Activated CD8-positive, alpha-beta memory T cell treated with anti-CD3 and anti-CD28 coated beads, Interleukin-2, amount 50 U/mL, for 24 hours (primary cell): ENCODE measurements around the gene GPR157.
"Not testable (repeated sequence)": the region's sequence is repeated elsewhere in the genome, so short reads cannot be mapped to it uniquely, and the experiment has no call there.

Source experiments
- DNase-seq: peaks from one replicate; pipeline ENCODE4 v3.0.0-alpha.2; 2020; ENCODE audit errors: extremely low read depth

The GPR157 gene

DNA sequence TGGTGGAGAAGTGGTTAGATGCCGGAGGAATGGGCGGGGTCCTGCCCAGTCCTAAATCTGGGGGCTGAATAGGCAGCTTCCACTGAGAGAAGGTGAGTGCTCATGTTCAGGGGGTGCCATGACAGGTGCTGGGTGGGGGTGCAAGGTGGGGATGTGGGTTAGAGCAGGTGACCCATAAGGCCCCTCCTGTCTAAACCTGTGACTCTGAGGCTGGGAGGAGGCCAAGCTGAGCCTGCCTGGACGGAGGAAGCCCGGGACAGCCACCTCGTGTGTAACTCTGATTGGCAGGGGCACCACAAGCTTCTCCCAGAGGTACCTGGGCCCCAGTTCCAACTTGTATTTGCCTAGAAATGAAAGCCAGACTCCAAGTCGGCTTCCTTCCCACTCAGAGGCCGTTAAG, 10.7 kb downstream of the GPR157 start:
- DNase-seq = no peak

DNA sequence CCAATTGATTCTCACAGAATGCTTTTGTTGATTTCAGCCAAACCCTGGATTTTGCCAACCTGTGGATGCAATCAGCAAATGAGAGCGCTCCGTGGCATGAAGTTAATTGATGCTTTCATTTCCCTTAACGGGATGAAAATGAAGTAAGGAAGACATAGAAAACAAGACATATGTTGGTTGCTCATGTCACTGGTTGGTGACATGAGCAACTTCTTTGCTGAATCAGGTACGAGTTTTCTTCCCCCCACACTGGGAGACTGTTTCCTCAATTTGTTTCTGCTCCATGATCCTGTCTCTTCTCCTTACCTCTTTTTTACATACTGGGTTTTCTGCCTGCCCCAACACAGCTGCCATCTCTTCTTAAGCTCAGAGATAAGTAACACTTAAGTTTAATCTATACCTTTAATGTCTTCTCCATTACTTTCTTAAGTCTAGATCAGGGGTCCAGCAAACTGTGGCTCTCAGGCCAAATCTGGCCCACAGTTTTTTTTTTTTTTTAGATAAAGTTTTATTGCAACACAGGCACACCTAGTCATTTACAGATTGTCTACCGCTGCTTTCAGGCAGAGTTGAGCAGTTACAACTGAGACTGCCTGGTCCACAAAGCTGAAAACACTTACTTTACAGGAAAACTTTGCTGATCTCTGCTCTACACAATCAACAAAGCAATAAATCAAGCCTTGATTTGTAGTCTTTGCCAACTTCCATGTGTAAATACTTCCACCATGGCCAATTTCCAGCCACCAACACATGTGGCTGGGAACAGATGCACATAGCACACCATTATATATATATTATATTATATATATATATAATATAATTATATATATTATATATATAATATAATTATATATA, 13.3 kb downstream of the GPR157 start:
- no peak for DNase-seq

DNA sequence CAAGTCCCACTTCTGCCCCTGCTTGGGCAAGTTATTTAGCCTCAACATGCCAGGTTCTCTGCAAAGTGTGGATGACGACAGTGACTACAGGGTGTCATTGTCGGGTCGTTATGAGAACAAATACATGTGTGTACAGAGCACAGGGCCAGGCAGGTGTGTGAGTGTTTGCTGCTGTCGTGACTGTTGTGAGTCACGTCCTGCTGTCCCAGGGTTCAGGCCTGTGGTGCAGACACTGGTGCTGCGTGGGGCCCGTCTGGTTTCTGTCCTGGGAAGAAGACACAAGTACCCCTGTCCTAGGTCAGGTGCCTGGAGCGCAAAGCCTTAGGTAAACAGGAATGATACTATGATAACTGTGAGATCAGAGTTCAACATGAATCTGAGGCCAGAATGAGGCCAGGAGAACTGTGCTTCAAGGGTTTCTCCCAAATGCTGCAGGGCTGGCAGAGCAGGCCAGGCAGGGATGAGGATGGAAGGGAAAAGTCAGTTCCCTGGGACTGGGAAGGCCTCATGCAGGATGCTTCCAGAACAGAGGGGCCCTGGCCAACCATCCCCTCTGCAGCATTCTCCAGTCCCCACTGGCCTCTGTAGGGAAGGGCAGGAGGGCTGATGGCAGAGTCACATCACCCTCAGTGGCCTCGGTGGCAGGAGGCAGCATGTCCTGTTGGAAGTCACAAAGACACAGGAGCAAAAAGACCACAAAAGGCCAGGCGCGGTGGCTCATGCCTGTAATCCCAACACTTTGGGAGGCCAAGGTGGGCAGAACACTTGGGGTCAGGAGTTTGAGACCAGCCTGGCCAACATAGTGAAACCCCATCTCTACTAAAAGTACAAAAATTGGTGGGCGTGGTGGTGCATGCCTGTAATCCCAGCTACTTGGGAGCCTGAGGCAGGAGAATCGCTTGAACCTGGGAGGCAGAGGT, 15.7 kb downstream of the GPR157 start:
- no peak for DNase-seq

DNA sequence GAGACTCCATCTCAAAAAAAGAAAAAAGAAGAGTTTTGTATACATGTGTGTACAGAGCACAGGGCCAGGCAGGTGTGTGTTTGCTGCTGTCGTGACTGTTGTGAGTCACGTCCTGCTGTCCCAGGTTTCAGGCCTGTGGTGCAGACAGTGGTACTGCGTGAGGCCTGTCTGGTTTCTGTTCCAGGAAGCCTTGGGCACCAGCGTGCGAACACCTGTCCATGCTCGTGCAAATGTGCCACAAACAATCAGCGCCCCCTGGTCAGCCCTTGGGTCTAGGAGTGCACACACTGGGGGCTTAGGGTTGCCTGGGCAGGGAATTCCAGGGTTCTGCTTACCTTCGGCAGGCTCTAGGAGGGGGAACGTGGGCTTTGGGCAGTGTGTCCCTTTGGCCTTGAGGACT, 16.9 kb downstream of the GPR157 start:
- no peak for DNase-seq

DNA sequence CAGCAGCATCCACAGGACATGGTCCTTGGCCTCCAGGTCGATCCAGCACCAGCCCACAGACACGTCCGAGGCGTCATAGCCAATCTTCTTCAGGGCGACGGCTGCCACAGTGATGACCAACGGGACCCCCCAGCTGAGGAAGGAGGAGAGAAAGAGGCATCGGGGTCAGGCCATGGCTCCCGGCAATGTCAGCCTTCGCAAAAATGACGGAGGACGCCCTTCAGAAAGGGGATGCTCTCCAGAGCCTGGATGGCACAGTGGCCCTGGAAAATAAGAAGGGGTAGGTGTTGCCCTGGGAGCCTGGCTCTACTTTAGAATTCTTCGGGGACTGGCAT, 17.6 kb downstream of the GPR157 start:
- no peak for DNase-seq

DNA sequence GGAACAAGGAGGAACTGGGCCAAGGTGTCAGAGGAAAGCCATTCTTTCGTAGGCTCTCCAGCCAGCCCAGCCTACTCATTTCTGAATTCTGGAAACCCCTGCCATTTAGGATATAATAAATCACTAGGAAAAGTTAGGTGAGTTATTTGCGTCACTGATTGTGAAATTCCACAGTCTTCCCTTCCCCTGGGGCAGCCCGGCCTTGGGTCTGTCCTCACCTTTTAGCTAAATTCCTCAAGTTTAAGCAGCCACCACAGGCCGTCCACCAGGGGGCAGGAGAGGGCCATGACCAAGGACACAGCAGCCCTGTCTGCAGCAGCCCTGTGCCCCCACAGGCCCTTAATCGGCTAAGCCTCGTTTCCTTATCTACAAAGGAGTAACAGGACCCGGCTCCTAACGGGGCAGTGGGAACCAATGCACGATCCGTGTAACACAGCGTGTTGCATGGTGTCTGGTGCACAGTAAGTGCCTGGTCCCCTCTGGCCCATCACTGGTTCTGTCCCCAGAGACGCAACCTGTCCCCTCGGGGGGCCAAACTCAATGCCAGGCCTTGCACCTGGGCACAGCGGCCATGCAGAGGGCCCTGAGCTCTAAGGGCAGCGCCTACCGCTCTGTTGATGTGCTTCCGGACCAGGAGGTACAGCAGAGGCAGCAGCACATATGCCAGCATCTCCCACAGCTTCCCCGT, 18.1 kb downstream of the GPR157 start:
- DNase-seq = peak; percentile 49

DNA sequence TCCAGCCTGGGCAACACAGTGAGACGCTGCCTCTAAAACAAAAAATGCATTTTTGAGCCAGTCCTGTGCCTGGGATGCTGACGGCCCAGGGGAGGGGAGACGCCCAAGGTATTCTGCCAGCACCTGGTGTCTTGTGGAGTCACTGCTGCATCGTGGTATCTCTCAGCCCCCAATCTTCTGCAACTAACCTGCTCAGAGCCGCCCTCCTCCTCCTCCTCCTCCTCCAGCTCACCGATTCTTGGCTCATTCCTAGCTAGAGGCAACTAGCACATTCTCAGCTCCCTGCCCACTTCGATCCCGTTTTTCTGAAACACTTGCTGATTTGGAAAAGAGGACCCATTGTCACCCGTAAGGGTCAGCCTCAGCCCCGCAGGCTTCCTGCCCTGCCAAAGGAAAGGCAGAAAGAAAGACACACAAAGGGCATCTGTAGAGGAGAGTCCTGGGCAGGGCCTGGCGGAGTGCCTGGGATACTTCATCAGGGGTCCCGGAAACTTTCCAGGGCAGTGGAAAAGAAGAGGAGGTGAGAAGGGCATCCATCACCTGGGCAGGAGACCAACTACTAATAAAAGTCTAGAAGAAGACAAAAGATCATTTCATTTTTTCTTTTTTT, 20.7 kb downstream of the GPR157 start:
- DNase-seq = no peak

DNA sequence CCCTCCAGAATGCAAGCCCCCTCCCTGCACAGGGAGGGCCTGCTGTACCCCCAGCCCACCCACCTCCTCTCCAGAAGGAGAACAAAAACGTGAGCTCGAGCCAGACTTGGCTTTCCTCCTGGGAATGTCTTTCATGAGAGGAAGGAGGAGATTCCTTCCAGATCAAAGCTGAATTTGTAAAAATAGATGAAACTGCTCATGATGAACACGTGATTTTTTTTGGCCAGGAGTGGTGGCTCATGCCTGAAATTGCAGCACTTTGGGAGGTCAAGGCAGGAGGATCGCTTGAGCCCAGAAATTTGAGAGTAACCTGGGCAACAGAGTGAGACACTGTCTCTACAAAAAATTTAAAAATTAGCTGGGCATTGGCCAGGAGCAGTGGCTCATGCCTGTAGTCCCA, 21.8 kb downstream of the GPR157 start:
- DNase-seq = no peak

DNA sequence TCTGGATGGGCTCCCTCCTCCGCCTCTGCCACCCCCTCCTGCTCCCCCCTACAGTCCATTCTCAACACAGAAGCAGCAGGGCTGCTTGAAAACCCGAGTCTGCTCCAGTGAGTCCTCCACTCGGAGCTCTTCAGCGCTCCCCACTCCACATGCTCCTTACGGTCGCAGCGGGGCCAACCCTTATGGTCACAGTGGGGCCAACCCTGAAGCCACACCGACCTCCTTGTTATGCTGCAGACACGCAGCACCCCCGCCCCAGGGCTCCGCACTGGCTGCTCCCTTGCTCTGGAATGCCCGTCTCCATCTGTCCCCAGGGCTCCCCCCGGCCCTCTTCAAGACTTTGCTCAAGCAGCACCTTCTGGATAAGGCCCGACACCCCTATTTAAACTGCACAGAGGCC, 22.6 kb downstream of the GPR157 start:
- DNase-seq = no peak

DNA sequence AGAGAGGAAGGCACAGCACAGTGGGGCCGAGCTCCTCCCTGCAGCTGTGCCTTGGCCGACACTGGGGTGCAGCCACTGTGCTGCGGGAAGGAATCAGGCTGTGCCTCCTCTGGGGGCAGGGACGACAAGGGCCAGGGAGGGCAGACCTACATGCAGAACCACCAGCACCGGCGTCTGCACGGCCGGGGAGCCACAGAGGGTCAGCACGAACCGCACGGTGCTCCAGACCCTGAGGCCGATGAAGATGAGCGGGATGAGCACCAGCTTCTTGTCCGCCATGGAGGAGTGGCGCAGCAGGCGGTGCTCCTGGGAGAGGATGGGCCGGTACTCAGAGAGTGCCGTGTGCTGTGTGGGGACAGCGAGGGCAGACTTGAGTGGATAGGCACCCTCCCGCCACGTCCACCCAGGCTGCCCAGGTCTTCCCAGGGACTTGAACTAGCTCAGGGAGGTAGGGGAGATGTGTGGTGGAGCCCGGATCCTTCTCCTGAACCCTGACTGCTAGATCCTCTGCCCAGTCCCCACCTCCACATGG, 23.5 kb downstream of the GPR157 start:
- no peak for DNase-seq

DNA sequence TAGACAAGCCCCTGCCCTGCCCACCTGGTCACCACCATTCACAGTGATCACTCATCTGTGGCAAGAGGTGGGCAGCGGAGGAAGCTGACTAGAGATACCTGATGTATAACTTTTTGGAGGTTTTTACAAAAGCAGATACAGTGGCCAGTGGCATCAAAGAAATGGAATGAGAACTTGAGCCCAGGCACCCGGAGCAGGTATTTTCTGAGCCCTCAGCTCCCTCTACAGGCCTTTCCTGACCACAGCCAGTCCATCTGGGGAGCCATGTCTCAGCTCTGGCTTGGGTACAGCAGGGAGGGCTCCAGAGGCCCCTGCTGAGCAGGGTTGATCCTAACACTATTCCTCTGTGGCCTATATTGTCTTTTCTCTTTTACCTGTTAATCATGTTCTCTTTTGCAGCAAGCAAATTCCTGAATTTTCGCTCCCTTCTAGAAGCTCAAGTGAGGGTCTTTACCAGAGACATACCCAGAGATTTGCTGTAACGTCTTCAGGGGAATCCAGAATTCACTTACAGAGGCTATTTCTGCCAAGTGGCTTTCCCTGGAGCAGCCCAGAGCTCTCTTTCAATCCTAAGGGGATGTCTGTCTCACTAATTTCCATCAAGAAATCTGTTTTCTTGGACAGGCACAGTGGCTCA, 27.3 kb downstream of the GPR157 start:
- no peak for DNase-seq

DNA sequence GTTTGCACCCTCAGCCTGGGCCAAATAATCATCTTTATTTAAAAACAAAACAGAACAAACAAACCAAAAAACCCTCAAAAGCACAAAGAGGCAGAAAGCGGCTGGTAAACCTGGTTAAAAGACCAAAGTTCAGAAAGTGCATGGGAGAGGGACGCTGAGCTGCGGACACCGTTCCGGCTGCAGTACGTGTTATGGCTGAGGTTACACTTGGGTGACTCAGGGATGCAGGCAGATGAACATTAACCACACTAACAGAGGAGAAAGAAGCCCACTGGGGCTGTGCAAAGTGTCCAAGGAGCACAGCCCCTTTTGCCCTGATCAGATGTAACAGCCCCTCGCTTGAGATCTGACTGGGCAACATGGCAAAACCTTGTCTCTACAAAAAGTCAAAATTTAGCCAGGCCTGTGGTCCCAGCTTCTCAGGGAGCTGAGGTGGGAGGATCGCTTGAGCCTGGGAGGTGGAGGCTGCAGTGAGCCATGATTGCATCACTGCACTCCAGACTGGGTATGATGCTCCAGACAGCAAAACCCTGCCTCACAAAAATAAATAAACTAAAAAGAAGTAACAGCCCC, 28.3 kb downstream of the GPR157 start:
- DNase-seq = no peak

DNA sequence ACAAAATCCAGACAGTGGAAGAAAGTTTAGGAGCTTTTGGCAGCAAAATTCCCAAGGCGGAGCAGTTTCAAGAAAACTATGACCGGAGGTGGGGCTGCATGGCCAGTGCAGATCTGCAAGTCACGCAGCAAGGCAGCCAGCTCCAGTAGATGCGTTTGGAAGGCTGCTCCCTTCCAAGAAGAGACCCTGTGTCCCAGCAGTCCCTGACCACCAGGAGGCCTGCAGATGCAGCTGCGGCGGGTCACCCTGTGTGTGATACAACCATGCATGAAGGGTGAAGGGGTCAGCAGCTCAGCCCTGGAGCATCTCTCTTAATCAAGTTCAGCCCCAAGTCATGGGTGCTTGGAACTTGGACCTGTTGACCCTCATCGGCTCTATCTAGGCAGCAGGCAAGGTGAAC, 29.3 kb downstream of the GPR157 start:
- no peak for DNase-seq

DNA sequence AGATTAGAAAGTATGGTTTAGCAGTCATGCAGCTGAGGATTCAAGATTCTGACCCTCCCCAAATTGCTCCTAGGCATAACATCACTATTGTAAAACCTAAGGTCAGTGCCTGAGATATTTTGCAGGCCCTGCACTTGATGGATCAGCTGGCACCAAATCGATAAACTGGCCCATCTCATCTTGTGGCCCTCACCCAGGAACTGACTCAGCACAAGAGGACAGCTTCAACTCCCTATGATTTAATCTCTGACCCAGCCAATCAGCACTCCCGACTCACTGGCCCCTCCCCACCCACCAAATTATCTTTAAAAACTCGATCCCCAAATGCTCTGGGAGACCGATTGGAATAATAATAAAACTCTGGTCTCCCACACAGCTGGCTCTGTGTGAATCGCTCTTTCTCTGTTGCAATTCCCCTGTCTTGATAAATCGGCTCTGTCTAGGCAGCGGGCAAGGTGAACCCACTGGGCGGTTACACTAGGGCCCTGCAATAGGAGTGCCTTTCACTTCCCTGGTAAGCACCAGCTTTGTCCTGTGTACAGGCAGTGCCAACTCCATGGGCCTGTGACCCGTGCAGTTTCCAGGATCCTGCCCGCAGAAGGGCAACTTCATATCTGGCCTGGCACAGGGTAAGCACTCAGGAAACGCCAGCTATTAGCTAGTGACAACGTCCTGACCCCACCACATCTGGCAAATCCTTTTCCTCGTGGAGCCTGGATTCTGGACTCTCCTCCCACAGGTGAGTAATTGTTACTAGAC, 30.8 kb downstream of the GPR157 start:
- DNase-seq = no peak

DNA sequence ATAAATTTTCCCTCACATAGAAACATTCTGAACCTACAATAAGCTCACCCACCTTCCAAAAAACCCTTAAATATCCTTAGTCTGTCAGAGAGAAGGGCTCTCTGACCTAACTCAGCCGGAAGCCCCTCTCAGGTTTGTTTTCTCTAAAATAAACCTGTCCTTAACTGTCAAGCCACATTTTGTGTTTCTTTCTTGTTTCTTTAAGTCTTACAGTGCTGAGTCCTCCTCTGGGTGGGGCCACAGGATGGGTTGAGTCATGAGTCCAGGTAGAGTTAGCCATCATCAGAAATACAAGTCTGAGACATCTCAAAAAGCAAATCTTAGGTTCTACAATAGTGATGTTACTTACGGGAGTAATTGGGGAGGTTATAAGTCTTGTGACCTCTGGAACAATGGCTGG, 33.1 kb downstream of the GPR157 start:
- DNase-seq = no peak

DNA sequence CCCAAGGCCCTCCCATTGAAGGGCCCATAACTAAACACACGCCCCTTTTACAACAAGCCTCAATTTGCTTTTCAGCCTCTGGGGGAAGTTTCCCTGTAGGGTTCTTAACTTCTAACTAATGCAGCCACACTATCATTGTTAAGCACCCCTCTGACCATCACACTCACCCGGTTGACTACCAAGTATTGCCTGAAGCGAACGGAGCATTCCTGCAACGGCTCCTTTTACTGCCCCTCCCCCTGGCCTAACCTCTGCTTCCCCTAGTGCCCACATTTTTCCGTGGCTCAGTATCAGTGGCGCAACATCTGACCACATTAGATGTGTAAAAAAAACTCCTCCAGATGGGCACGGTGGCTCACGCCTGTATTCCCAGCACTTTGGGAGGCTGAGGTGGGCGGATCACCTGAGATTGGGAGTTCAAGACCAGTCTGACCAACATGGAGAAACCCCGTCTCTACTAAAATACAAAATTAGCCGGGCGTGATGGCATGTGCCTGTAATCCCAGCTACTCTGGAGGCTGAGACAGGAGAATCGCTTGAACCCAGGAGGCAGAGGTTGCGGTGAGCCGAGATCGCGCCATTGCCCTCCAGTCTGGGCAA, 34.8 kb downstream of the GPR157 start:
- not testable (repeated sequence) for DNase-seq

DNA sequence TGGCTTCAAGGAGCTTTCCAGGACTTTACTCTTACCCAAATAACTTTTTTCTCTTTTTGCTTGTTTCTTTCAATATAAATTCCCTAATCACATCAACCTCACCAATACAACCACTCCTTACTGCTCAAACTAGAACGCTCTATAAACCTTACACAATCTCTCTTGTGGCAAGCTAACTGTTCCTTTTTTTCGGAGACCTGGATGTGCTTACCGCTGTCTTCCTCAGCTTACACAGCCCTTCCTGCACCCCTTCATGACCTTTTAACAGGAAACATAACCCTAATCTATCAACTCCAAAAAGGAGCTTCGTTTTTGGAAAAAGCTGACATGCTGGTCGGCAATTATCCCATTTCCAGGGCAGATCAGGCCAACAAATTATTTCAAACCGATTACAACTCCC, 35.3 kb downstream of the GPR157 start:
- DNase-seq = no peak

DNA sequence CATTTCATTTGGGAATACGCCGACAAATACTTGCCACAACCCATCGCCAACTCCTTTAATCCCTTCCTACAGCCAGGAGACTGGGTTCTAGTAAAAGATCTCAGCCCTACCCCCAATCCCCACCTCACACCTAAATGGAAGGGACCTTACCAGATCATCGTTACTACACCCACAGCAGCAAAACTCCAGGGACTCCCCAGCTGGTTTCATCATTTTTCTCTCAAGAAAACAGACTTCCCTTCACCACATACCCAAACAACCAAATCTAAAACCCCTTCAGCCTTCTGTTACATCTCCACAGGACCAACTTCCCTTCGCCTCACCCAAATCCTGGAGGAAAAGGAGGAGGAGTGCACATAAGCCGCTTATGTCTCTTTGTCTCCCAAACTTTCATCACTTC, 35.8 kb downstream of the GPR157 start:
- no peak for DNase-seq

DNA sequence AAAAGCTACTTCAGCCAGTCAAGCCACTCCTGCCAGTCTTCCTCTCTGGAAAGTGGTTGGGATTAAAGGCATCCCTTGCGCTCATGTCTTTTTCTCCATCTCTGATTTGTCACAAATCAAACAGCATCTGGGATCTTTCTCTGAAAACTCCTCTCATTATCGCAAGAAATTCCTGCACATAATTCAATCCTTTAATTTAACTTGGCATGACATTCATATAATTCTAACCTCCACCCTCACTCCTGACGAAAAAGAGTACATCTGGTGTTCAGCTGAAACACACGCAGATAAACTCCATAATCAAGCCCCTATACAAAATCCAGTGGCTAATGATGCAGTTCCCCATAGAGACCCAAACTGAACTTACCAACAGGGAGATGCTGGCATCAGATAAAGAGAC, 40.1 kb downstream of the GPR157 start:
- DNase-seq = no peak
